T-helper 2 cell (primary cell): ENCODE data around the gene LMAN2L.

Source experiments
- DNase-seq, 5 experiments: peaks; one replicate each; pipeline versions ENCODE4 v3.0.0 to v3.0.0-alpha.2; 2012 to 2022

Gene LMAN2L

DNA sequence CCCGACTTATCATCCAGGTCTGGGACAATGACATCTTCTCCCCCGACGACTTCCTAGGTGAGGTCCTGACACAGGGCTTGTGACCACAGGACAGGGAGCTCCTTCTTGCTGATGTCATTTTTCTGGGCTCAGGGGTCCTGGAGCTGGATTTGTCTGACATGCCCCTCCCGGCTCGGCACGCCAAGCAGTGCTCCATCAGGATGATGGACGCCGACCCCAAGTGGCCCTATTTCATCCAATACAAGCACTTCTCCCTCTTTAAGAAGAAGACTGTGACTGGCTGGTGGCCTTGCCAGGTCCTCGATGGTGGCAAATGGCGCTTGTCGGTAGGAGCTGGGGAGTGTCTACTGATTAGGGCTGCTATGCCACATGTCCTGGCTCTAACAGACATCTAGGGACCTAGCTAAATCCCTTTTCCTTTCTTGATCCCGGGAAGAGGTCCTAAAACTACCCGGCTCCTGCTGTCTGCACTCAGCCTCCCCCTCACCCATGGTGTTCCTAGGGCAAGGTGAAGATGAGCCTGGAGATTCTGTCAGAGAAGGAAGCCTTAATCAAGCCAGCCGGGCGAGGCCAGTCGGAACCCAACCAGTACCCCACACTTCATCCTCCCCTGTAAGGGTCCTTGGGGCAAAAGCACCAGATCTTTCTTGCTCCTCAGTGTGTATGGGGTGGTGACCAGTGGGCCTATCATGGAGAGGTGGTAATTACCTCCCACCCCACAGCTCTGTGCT, 36.7 kb downstream of the LMAN2L start:
- no peak for DNase-seq

DNA sequence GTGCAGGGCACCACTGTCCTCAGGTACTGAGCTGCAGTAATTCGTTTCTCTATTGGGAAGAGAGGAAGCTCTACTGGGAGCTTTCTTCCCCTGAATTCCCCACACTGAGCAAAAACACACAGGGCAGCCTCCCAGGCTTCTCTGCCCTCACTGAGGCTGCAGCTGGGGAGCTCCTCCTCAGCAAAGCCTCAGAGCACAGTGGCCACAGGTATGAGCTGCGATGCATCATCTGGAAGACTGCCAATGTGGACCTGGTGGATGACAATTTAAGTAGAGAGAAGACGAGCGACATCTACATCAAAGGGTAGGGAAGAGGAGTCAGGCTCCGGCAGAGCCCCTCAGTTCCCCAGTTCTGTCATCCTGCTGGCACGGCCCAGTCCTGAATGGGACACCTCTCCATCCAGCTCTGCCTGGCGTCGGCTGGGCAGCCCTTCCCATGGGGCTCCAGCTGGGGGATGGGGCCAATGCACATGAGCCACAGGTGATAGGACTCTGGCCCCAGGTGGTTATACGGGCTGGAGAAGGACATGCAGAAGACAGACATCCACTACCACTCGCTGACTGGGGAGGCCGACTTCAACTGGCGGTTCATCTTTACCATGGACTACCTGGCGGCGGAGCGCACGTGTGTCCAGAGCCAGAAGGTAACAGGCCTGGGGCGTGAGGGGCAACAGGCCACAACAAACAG, 37.6 kb downstream of the LMAN2L start:
- no peak for DNase-seq

DNA sequence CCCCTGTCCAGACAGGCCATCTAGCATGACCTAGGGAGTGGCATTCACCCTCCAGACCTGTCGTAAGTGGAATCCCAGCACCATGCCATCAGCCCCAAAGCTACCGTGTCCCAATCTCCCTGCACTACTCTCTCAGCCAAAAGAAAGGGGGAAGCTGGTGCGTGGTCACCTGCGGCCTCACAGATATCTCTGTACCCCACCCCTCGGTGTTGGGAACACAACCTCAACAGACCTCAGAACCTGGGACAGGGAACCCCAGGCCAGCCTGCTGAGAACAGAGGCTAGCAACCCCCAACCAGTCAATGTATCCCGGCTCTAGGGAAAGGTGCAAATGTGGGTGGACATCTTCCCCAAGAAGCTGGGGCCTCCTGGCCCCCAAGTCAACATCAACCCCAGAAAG, 38.2 kb downstream of the LMAN2L start:
- DNase-seq, result no peak

DNA sequence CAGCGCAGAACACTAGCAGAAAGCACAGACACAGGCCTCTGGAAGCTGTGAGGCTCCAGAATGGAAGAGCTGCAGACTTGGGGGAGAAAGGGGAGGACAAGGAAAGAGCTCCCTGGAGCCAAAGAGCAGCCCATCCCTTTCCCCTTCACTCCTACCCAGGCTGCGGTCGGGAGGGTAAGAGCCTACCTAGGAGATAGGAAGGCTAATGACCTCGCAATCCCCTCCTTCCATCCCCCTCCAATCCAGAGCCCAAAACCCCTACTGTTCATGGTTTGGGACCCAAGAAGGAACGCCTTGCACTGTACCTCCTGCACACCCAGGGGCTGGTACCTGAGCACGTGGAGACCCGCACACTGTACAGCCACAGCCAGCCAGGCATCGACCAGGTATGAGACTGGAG, 39.8 kb downstream of the LMAN2L start:
- no peak for DNase-seq

DNA sequence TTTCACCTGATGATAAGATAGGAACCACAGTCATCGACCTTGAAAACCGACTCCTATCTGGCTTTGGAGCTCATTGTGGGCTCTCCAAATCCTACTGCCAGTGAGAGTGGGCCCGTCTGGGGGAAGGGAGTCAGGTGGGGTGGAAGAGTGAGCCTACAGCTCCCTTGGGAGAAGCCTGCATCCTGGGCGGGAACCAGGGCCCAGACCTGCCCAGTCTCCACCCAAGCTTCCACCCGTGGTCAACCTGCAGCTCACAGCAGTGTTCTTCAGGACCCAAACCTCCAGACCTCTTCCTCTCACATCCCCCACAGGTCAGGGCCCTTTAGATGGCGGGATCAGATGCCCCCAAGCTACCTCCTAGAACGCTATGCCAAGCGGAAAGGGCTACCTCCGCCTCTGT, 40.2 kb downstream of the LMAN2L start:
- DNase-seq, result no peak

DNA sequence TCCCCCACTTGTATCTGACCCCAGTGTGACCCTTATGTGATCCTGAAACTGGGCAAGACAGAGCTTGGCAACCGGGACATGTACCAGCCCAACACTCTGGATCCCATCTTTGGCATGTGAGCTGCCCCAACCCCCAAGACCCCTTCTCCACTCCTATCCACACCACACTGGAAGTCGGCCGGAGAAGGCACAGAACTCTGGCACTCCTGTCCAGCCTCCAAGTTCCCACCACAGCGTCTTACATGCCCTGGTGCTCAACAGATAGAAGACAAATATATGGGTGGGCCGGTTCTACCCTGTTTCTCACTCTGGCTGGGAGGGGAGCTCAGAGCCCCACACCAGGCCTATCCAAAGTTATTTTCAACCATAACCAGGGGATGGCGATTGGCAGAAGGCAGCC, 40.8 kb downstream of the LMAN2L start:
- DNase-seq, result no peak

DNA sequence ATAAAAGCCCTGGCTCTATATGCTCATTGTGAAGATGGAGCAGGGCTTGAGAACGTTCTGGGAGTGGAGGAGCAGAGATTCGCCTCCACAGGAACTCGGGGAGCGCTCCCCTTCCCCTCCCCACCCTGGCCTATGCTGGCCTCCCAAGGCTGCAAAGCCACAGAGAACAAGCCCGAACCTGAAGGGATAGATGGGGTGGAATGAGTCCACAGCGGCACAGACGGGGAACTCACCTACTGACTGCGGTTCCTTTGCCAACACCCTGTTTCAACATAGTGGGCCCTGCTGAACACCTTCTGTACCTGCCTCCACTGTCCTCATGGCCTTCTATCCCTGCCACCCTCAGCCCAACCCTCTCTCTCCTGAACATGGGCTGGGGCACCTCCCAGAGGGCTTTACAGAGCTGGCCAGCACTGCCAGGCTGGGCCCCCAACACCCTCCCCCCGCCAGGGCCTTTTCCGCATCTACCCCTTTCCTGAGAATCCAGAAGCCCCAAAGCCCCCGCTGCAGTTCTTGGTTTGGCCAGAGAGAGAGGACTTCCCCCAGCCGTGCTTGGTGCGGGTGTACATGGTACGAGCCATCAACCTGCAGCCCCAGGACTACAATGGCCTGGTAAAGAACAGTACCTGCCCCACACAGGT, 41.5 kb downstream of the LMAN2L start:
- no peak for DNase-seq

DNA sequence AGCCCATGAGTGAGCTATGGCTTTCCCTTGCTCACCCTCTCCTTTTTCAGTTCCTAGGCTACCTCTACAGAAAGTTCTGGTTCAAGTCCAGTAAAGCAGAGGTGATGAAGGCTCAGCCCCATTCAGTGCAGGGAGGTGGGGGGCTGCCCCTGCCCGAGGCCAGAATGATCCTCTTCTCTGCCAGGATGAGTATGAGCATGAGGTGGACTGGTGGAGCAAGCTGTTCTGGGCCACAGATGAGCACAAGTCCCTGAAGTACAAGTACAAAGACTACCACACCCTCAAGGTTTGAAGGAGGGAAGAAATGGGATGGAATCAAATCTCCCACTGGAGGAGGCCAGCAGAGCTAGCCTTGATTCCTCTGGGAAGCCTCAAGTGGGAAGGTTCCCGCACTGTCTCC, 42.4 kb downstream of the LMAN2L start:
- no peak for DNase-seq

DNA sequence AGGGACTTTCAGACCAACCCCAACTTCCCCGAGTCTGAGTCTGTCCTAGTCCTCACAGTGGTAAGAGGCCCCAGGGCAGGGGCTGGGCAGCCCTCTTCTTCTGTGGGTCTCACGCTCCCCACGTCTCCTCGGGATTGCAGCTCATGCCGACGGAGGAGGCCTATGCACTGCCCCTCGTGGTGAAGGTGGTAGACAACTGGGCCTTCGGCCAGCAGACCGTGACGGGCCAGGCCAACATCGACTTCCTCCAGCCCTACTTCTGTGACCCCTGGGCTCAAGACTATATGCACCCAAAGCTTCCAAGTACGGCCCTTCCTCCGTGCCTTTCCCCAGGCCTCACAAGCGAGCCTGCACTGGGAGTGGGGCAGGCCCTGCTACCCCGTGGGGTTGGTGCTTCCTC, 44.3 kb downstream of the LMAN2L start:
- DNase-seq, result no peak

DNA sequence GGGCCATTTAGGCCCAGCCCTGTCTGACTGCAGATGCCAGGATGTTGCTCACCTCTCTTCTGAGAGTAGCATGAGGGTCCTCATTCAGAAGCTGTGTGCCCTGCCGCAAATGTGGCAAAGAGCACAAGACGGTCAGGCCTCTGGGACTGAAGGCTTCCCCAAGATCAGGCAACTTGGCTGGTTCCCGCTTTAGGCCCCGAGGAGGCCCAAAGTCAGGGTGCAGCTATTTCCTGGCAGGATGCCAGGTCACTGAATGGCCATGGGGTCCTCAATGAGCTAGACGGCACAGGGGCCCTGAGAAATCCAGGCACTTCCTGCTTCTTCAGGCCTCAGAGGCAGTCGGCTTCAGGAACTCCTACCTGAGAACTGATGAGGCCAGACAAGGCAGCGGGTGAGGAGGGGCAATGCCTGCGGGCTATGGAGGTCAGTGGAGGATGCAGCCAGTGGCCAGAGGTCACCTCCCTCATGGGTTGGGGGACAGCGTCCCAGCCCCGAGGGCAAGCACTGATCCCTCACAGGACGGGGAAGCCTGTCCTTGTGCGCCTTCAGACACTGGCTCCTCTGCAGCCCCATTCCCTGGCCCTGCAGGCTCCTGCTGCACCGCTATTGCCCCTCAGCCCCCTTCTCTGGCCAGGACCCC, 44.9 kb downstream of the LMAN2L start:
- DNase-seq, result no peak

DNA sequence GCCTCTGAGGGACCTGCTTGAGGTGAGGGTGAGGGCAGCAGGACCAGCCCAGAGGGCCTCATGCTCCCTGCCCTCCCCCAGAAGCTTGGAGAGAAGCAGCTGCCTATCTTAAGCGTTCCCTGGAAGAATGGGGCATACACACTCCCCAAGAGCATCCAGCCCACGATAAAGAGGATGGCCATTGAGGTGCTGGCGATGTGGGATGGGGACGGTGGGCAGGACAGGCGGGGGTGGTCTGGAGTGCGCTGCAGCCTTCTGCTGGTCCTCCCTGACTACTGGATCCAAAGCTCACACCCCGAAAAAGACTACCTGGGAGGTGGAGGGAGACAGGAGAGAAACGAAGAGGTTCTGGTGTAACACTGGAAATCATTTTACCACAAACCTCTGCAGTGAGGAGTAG, 45.6 kb downstream of the LMAN2L start:
- no peak for DNase-seq

DNA sequence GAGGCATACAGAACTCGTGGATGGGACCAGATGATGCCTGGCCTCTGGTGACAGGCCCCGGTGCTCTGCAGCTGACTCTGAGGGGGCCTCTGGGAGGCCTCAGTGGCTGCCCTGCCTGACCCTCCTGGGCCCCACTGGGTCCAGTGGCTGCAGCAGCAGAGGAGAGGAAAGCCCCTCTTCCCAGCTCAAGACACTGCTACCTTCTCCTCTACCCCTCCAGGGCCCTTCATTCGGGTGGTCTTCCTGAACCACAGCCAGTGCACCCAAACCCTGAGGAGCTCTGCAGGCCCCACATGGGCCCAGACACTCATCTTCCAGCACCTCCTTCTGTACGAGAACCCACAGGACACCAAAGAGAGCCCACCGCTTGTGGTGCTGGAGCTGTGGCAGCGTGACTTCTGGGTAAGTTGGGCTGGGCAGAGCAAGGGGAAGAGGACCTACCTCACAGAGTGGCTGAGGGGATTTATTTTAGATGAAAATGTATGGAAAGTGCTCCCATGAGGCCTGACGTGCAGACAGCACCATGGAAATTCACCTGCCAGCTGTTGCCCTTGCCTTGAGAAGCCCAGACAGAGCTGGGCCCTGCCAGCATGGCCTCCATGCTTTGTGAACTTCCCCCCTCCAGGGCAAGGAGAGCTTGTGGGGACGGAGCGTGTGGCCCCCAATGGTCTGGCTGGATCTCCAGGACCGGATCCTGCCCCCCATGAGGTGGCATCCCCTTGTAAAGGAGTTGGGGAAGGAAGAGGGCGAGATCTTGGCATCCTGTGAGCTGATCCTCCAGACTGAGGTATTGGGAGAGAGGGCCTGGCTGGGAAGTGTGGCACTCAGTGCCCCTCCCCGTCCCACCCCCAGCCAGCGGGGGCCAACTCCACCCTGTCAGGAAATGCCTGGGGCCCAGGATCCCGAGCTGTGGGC, 46.3 kb downstream of the LMAN2L start:
- DNase-seq, result no peak

DNA sequence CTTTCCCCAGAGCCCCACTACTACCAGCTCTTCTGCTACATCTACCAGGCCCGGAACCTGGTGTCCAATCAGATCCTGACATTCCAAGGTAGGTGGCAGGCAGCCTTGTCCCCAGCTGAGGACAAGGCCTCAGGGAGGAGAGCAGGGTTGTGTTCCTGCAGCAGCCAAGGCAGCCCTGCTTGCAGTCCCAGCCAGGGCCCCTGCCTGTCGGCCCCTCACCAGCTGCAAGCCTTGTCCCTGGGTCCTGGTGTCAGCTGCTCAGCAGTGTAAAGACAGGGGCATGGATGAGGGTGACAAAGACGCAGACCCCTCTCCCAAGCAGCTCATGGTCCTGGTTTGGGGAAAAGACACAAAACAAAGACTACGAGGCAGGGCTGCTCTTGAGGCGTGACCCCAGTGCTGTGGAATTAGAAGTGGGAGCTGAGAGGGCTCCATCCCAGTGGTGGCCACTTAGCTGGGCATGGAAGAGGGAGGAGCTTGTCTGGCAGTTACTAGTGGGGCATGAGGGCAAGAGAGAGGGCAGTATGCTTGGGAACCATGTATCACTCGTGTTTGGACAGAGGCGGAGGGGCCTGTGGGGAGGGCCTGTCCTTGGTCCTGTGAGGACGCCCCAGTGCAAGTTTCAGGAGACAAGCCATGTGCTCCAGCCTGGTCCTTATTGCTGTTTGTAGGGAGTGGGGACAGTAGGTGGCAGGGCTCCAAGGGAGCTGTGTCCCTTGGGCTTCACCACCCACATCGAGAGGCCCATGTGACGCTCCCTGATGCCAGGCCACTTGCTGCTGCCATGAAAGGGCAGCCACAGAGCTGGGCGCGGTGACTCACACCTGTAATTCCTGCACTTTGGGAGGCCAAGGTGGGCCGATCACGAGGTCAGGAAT, 47.5 kb downstream of the LMAN2L start:
- DNase-seq, result no peak

DNA sequence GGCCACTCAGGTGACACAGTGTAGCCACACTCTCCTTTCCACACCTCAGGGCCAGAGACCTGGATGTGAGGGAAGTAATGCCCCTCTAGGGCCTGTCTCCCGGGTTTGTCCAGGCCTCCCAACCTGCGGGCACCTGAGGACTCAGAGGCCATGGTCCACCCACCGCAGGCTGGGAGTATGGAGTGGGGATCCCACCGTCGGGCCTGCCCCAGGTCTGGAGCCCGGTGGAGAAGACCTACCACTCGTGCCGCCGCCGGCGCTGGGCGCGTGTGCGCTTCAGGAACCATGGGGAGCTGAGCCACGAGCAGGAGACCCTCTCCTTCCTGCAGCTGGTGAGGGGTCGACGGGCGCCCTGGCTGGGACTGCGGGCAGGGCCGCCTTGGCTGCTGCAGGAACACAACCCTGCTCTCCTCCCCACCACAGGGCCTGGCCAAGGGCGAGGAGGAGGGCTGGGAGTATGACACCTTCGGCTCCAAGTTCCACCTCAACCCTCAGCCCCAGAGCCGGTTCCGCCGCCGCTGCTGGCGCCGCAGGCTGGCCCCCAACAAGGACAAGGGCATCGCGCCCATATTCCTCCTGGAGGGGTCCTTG, 48.7 kb downstream of the LMAN2L start:
- no peak for DNase-seq

DNA sequence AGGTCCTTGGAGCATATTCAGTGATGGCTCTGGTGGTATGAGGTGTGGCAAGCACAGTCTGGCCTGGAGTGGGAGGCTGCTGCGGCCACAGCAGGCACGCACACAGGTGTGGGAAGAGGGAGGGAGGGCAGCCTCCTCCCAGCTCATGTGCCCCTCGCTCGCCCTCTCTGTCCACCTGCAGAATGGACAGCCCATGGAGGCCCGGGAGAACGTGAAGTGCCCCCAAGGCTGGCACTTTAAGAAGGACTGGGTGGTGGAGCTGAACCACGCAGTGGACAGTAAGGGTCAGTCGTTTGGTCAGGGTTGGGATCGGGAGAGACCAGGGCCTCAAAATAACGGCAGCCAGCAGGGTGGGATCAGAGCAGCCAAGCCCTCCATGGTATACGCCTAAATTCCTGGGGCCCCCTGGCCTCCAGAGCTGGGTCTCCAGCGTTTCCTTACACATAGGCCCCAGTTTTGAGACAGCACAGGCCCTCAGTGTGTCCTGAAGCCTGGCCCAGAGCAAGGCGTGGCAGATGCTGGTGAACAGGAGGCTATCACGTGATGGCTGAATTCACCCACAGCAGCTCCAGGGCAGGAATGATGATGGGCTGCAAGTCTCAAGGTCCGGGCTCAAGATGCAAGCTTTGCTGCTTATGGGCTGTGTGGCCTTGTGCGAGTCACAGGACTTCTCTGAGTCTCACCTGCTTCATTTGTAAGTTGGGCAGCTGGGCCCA, 49.4 kb downstream of the LMAN2L start:
- DNase-seq, result no peak

DNA sequence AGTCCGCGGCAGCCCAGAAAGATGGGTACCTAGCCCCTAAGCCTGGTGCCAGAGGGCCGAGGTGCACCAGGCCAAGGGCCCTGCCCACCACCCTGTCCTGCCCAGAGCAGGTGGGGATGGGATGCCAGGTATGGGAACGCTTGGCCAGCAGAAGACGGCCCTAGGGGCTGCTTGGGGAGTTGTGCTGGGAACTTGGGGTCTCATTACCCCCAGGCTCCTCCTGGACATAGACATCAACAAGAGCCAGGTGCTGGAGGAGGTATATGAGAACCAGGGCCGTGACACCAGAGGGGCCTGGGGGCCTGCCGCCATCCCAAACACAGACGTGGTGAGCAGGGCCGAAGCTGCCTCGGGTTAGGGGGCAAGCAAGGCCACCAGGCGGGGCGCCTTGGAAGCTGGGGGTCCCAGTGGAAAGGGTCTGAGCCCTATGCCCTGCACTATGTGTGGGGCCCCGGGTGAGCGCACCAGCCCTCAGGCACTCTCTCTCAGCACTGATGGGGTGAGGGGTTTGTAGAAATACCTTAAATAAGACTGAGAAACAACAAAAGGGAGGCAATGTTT, 50.4 kb downstream of the LMAN2L start:
- no peak for DNase-seq

DNA sequence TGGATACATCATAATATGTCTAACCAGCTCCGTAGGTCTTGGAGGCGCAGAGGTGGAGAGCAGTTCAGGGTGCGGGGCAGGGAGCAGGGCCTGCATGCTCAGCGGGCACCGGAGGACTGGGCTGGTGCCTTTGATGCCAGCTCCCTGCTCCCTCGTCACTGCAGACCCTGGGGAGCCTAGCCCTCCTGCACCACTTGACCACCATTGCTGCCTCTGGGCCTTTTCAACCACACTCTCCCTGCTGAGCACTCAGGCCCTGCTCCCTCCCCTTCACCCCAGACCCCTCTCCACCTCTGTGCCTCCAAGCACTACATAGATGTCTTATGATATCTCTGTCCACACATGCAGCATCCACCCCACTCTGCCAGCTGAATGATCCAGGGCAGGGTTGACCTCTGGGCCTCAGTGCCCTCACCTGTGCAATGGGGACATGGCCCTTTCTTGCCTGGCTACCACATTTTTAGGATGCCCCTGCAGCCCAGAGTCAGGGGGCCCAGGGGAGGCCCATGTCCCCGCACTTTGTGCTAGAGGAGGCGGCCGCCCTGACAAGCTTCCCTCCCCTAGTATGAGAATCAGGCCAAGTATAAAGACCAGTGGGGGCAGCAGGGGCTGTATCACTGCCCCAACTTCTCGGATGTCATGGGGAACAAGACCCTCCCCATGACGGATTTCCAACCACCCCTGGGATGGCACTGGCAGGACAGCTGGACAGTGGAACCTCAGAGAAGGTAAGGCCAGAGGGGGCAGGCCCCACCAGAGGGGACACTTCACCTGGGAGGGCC, 51.0 kb downstream of the LMAN2L start:
- DNase-seq, result no peak

DNA sequence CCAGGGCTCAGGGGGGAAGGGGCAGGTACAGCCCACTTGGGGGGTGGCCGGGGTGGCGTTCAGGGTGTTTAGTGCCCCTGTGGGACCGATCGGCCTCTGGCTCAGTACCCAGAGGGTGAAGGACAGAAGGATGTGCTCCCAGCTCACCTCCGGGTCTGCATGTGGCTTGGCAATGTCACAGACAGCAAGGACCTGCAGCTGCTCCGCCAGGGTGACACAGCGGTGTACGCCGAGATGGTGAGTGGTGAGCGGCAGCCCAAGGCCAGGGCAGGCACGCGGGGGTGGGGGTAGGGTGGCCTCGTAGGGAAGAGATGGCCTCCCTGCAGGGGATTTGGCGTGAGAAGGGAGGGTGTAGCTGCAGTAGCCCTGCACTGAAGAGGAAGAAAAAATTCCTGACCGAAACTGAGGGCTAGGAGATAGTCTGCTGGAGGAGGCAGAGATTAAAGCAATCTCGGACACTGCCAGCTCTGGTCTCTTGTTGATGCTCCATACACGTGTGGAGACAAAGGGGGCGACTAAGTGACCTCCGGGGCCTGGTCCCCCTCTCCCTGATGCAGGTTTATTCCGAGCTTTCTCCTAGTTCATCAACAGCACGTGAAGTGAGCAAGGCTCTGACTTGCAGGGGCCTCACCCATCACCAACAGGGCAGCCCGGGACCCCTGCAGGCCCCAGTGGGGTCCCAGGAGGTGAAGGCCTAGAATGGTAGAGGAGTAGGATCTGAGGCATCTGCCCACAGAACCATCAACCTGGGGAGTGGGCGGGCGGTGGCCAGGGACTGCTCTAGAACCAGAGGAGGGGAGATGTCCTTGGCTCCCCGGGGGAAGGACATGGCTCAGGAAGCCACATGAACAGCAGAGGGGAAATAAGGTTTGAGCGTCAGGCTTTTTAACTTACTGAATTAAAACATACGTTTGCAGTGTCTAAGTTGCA, 51.9 kb downstream of the LMAN2L start:
- no peak for DNase-seq
